Measurements from ENCODE around the gene CAMTA1. TPM values are rescaled to one million over a fixed set of nuclear protein-coding genes. Genes with fewer than 3 reads are reported as not detected.

The CAMTA1 gene
- total and polyA plus RNA-seq, 3 experiments from 2014 or later: 60.2 to 79.0 (median 61.7) TPM

- no peaks in the 10 kb centered on the region for H3K4me1 ChIP-seq (ENCODE audit: insufficient read depth, low read length)
- H3K27me3 ChIP-seq (ENCODE audit: insufficient read depth, low read length, poor library complexity, severe bottlenecking): no peaks in the 10 kb centered on the region
- no peak overlapping the region for H3K27ac Mint-ChIP-seq
- H3K4me3 ChIP-seq (ENCODE audit: low read length): no peak overlapping the region
- no peak for DNase-seq
- H3K9me3 Mint-ChIP-seq: peaks cover 0 to 6% (median 5%) of the 10 kb centered on the region in 5 donors
- no peaks in the 10 kb centered on the region for H3K36me3 ChIP-seq (ENCODE audit: insufficient read depth, low read length)
- H3K27me3 Mint-ChIP-seq: peaks cover 0 to 5% of the 10 kb centered on the region in 2 donors
- CTCF ChIA-PET: no interaction called here
- POLR2A ChIA-PET: no interaction called here
- H3K27ac ChIP-seq (ENCODE audit: low read depth, low read length): no peak overlapping the region
- no peaks in the 10 kb centered on the region for H3K9me3 ChIP-seq (ENCODE audit: low read length)
- no peaks in the 10 kb centered on the region for H3K36me3 Mint-ChIP-seq
- no peaks in the 10 kb centered on the region for H3K4me1 Mint-ChIP-seq
- H3K4me3 Mint-ChIP-seq: no peak overlapping the region
Measured at GRCh38 chr1:7386226-7387052, 601.2 kb downstream of the CAMTA1 start.

GRCh38 chr1:7387053-7387927 lies 602.0 kb downstream of the CAMTA1 start:
- ChIA-PET CTCF (no interaction called here), POLR2A (no interaction called here)
- Histone ChIP-seq H3K27ac (ENCODE audit: low read depth, low read length) (no peak overlapping the region), H3K27me3 (ENCODE audit: insufficient read depth, low read length, poor library complexity, severe bottlenecking) (no peaks in the 10 kb centered on the region), H3K36me3 (ENCODE audit: insufficient read depth, low read length) (no peaks in the 10 kb centered on the region), H3K9me3 (ENCODE audit: low read length) (no peaks in the 10 kb centered on the region), H3K4me3 (ENCODE audit: low read length) (no peak overlapping the region), H3K4me1 (ENCODE audit: insufficient read depth, low read length) (no peaks in the 10 kb centered on the region)
- no peak overlapping the region for H3K27ac Mint-ChIP-seq
- DNase-seq: no peak
- H3K4me1 Mint-ChIP-seq: no peaks in the 10 kb centered on the region
- peaks cover 0 to 5% of the 10 kb centered on the region in 2 donors for H3K27me3 Mint-ChIP-seq
- H3K36me3 Mint-ChIP-seq: no peaks in the 10 kb centered on the region
- peaks cover 0 to 5% (median 4%) of the 10 kb centered on the region in 5 donors for H3K9me3 Mint-ChIP-seq
- H3K4me3 Mint-ChIP-seq: no peak overlapping the region

GRCh38 chr1:7388141-7388487 lies 602.9 kb downstream of the CAMTA1 start:
- Histone ChIP-seq H3K27me3 (ENCODE audit: insufficient read depth, low read length, poor library complexity, severe bottlenecking) (no peaks in the 10 kb centered on the region), H3K27ac (ENCODE audit: low read depth, low read length) (no peak overlapping the region), H3K36me3 (ENCODE audit: insufficient read depth, low read length) (no peaks in the 10 kb centered on the region), H3K4me3 (ENCODE audit: low read length) (no peak overlapping the region), H3K9me3 (ENCODE audit: low read length) (no peaks in the 10 kb centered on the region), H3K4me1 (ENCODE audit: insufficient read depth, low read length) (no peaks in the 10 kb centered on the region)
- Mint-ChIP-seq H3K4me3 (no peak overlapping the region), H3K27me3 (peaks cover 0 to 3% of the 10 kb centered on the region in 2 donors), H3K36me3 (no peaks in the 10 kb centered on the region), H3K27ac (no peak overlapping the region), H3K4me1 (no peaks in the 10 kb centered on the region), H3K9me3 (peaks cover 0 to 2% (median 0%) of the 10 kb centered on the region in 5 donors)
- ChIA-PET CTCF (no interaction called here), POLR2A (no interaction called here)
- no peak for DNase-seq

- peaks cover 0 to under 1% (median 0%) of the 10 kb centered on the region in 5 donors for H3K9me3 Mint-ChIP-seq
- H3K4me3 Mint-ChIP-seq: no peak overlapping the region
- Histone ChIP-seq H3K36me3 (ENCODE audit: insufficient read depth, low read length) (no peaks in the 10 kb centered on the region), H3K27ac (ENCODE audit: low read depth, low read length) (no peak overlapping the region), H3K9me3 (ENCODE audit: low read length) (no peaks in the 10 kb centered on the region), H3K4me3 (ENCODE audit: low read length) (no peak overlapping the region), H3K4me1 (ENCODE audit: insufficient read depth, low read length) (no peaks in the 10 kb centered on the region), H3K27me3 (ENCODE audit: insufficient read depth, low read length, poor library complexity, severe bottlenecking) (no peaks in the 10 kb centered on the region)
- no peak for DNase-seq
- ChIA-PET CTCF (no interaction called here), POLR2A (no interaction called here)
- H3K4me1 Mint-ChIP-seq: no peaks in the 10 kb centered on the region
- H3K27ac Mint-ChIP-seq: no peak overlapping the region
- no peaks in the 10 kb centered on the region for H3K36me3 Mint-ChIP-seq
- H3K27me3 Mint-ChIP-seq: peaks cover 0 to 3% of the 10 kb centered on the region in 2 donors
Measured at GRCh38 chr1:7388488-7389185, 603.4 kb downstream of the CAMTA1 start.

GRCh38 chr1:7389201-7389905 lies 604.1 kb downstream of the CAMTA1 start:
- ChIA-PET POLR2A (no interaction called here), CTCF (no interaction called here)
- Mint-ChIP-seq H3K27ac (no peak overlapping the region), H3K36me3 (no peaks in the 10 kb centered on the region), H3K27me3 (peaks cover 0 to 4% of the 10 kb centered on the region in 2 donors), H3K9me3 (no peaks in the 10 kb centered on the region), H3K4me1 (no peaks in the 10 kb centered on the region), H3K4me3 (no peak overlapping the region)
- H3K4me3 ChIP-seq (ENCODE audit: low read length): no peak overlapping the region
- no peak for DNase-seq
- no peaks in the 10 kb centered on the region for H3K27me3 ChIP-seq (ENCODE audit: insufficient read depth, low read length, poor library complexity, severe bottlenecking)
- H3K9me3 ChIP-seq (ENCODE audit: low read length): no peaks in the 10 kb centered on the region
- no peak overlapping the region for H3K27ac ChIP-seq (ENCODE audit: low read depth, low read length)
- no peaks in the 10 kb centered on the region for H3K36me3 ChIP-seq (ENCODE audit: insufficient read depth, low read length)
- H3K4me1 ChIP-seq (ENCODE audit: insufficient read depth, low read length): no peaks in the 10 kb centered on the region

GRCh38 chr1:7389906-7390603 lies 604.8 kb downstream of the CAMTA1 start:
- H3K36me3 ChIP-seq (ENCODE audit: insufficient read depth, low read length): no peaks in the 10 kb centered on the region
- Mint-ChIP-seq H3K4me1 (no peaks in the 10 kb centered on the region), H3K27ac (no peak overlapping the region), H3K4me3 (no peak overlapping the region), H3K9me3 (peaks cover 0 to 3% (median 0%) of the 10 kb centered on the region in 5 donors), H3K27me3 (peaks cover 0 to 4% of the 10 kb centered on the region in 2 donors), H3K36me3 (no peaks in the 10 kb centered on the region)
- no peaks in the 10 kb centered on the region for H3K4me1 ChIP-seq (ENCODE audit: insufficient read depth, low read length)
- no peak for DNase-seq
- ChIA-PET POLR2A (no interaction called here), CTCF (no interaction called here)
- no peak overlapping the region for H3K4me3 ChIP-seq (ENCODE audit: low read length)
- H3K27ac ChIP-seq (ENCODE audit: low read depth, low read length): no peak overlapping the region
- no peaks in the 10 kb centered on the region for H3K27me3 ChIP-seq (ENCODE audit: insufficient read depth, low read length, poor library complexity, severe bottlenecking)
- H3K9me3 ChIP-seq (ENCODE audit: low read length): no peaks in the 10 kb centered on the region

- Mint-ChIP-seq H3K9me3 (peaks cover 0 to 7% (median under 1%) of the 10 kb centered on the region in 5 donors), H3K27me3 (peaks cover 0 to 4% of the 10 kb centered on the region in 2 donors), H3K36me3 (no peaks in the 10 kb centered on the region), H3K4me1 (no peaks in the 10 kb centered on the region), H3K4me3 (no peak overlapping the region), H3K27ac (no peak overlapping the region)
- Histone ChIP-seq H3K4me1 (ENCODE audit: insufficient read depth, low read length) (no peaks in the 10 kb centered on the region), H3K27ac (ENCODE audit: low read depth, low read length) (no peak overlapping the region), H3K4me3 (ENCODE audit: low read length) (no peak overlapping the region), H3K27me3 (ENCODE audit: insufficient read depth, low read length, poor library complexity, severe bottlenecking) (no peaks in the 10 kb centered on the region), H3K9me3 (ENCODE audit: low read length) (no peaks in the 10 kb centered on the region), H3K36me3 (ENCODE audit: insufficient read depth, low read length) (no peaks in the 10 kb centered on the region)
- CTCF ChIA-PET: no interaction called here
- no peak for DNase-seq
- POLR2A ChIA-PET: no interaction called here
Measured at GRCh38 chr1:7390604-7391000, 605.3 kb downstream of the CAMTA1 start.

Measured in CD8-positive, alpha-beta memory T cell (primary cell).